Measurements from ENCODE around the gene CSF2.

Gene CSF2

DNA sequence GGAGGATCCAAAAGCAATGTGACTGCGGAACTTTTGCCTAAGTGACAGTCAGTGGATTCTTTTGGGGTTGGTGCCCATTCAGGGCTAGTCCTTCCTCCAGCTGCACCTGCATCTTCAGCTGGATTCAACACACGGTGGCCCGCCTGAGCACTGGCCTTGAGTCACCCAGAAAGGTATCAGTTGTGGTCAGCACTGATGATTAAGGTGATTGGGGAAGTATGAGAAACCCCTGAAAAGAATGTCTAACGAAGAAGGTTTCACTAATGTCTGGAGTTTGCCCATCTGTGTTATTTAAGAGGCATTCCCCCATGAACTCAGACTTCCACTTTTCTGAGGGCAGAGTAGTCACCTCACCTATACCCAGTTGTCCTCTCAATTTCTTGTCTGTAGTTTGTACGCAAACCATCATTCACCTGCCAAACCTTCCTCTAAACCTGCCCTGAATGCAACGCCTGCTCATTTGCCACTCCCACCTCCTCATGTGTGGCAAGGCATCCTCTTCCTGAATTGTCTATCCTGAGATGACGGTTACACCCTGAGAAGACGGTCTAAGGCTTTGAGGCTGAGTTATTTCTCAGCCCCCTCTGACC, 27.2 kb downstream of the CSF2 start:
- no peak overlapping the region for H3K4ac ChIP-seq (ENCODE audit: low read depth, low read length)
- H3K4me1 ChIP-seq (ENCODE audit: control insufficient read depth, low read depth, low read length) = no peaks in the 10 kb centered on the region
- H2BK15ac ChIP-seq (replicated peaks; ENCODE audit: low read depth) = no peak overlapping the region
- H3K56ac ChIP-seq (ENCODE audit: low read length) = no peak overlapping the region
- no peak overlapping the region for H3K9ac ChIP-seq (ENCODE audit: low read length)
- H3K36me3 ChIP-seq (ENCODE audit: control insufficient read depth, insufficient read depth, low read length) = no peaks in the 10 kb centered on the region
- WGBS (ENCODE audit: extremely low coverage, insufficient coverage, low lambda C conversion rate) = no CpG with 5 or more reads among the region's 8 CpGs
- H2AK5ac ChIP-seq (ENCODE audit: low read length) = no peak overlapping the region
- no peak overlapping the region for H2BK5ac ChIP-seq (ENCODE audit: low read length)
- H4K8ac ChIP-seq (ENCODE audit: low read depth, low read length) = no peak overlapping the region
- no peak overlapping the region for H3K23ac ChIP-seq (ENCODE audit: low read length)
- no peaks in the 10 kb centered on the region for H3K79me1 ChIP-seq (ENCODE audit: low read length)
- H2BK120ac ChIP-seq (ENCODE audit: low read depth, low read length) = no peak overlapping the region
- no peak overlapping the region for H3K27ac ChIP-seq (ENCODE audit: low read depth, low read length)
- H3K4me2 ChIP-seq (ENCODE audit: low read length) = no peak overlapping the region
- H4K5ac ChIP-seq (ENCODE audit: low read length) = no peak overlapping the region
- H3K79me2 ChIP-seq (ENCODE audit: control insufficient read depth, insufficient read depth, low read length) = no peaks in the 10 kb centered on the region
- H3K4me3 ChIP-seq (ENCODE audit: low read length) = no peak overlapping the region
- H3K18ac ChIP-seq (ENCODE audit: low read length) = no peak overlapping the region
- no peaks in the 10 kb centered on the region for H3K27me3 ChIP-seq (ENCODE audit: insufficient read depth, low read length, poor library complexity)
- DNase-seq = no peak

DNA sequence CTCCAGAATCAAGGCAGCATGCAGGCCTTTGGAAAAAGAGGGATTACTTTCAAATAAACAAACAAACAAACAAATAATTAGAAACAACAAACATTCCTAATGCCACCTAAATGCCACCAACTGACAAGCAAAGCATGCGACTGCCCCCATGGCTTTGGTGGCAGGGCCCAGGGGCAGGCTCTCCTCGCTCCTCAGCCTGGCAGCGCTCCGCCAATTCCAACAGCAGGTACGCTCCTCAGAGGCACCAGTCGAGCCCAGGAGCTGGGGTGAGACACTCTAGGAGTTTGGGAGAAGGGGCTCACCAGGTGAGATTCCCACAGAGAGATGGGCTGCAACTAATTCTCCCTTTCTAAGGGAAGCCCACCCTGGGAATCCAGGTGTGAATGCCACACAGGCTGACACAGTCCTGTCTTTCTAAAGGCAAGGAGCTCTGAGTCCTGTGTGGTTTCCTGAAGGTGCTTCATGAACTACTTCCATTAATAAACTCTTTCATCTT, 27.8 kb downstream of the CSF2 start:
- Histone ChIP-seq H3K4me1 (ENCODE audit: control insufficient read depth, low read depth, low read length) (no peaks in the 10 kb centered on the region), H3K27me3 (ENCODE audit: insufficient read depth, low read length, poor library complexity) (no peaks in the 10 kb centered on the region), H3K23ac (ENCODE audit: low read length) (no peak overlapping the region), H4K8ac (ENCODE audit: low read depth, low read length) (no peak overlapping the region), H4K5ac (ENCODE audit: low read length) (no peak overlapping the region), H3K9ac (ENCODE audit: low read length) (no peak overlapping the region), H2BK15ac (replicated peaks; ENCODE audit: low read depth) (no peak overlapping the region), H2BK120ac (ENCODE audit: low read depth, low read length) (no peak overlapping the region), H3K18ac (ENCODE audit: low read length) (no peak overlapping the region), H3K36me3 (ENCODE audit: control insufficient read depth, insufficient read depth, low read length) (no peaks in the 10 kb centered on the region), H3K4ac (ENCODE audit: low read depth, low read length) (no peak overlapping the region), H3K79me1 (ENCODE audit: low read length) (no peaks in the 10 kb centered on the region), H3K4me2 (ENCODE audit: low read length) (no peak overlapping the region), H3K4me3 (ENCODE audit: low read length) (no peak overlapping the region), H2AK5ac (ENCODE audit: low read length) (no peak overlapping the region), H3K56ac (ENCODE audit: low read length) (no peak overlapping the region), H3K27ac (ENCODE audit: low read depth, low read length) (no peak overlapping the region), H2BK5ac (ENCODE audit: low read length) (no peak overlapping the region), H3K79me2 (ENCODE audit: control insufficient read depth, insufficient read depth, low read length) (no peaks in the 10 kb centered on the region)
- WGBS (ENCODE audit: extremely low coverage, insufficient coverage, low lambda C conversion rate) = no CpG with 5 or more reads among the region's 6 CpGs
- no peak for DNase-seq

DNA sequence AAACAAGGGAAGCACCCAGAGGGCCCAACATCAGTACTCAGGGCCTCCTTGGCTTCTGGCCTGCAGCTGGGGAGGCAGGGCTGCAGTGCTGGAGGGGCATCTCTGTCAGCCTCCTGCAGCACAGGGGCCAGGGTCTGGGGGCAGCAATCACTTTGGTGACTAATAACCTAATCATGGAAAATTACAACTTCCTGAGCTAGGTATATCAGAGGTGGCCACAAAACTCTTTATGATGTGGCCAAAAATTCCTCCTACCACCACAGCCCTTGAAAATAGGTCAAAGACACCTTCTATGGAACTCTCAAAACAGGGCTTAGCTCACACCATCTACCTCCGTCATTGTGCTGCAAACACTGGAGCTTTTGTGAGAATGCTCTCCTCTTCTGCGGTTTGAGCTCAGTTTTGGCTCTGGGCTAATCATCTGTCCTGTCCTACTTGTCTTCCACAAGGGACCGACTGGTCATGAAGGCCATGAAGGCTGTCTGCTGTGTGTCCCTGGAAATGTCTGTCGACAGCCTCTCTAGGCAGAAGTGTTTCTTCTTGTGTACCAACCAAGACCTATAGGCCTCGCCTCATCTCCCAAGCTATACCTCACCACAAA, 28.6 kb downstream of the CSF2 start:
- H3K4ac ChIP-seq (ENCODE audit: low read depth, low read length) = no peak overlapping the region
- no CpG with 5 or more reads among the region's 5 CpGs for WGBS (ENCODE audit: extremely low coverage, insufficient coverage, low lambda C conversion rate)
- H3K18ac ChIP-seq (ENCODE audit: low read length) = no peak overlapping the region

DNA sequence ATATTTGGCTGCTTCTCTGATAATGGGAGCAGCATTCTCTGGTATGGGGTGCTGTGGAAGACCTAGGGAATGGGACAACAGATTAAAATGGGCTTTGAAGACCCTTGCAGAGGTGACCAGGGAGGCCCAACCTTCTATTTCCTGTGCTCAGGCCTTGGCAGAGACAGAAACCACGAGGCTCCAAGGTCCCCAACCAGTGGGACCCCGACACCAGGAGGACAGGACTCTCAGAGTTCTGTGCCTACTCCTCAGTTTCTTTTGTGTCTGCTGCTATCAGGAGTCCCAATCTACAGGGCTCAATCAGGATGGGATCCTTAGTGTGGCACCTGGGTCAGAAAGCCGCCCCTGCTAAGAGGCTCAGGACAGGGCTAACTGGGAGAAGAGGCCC, 29.3 kb downstream of the CSF2 start:
- no peaks in the 10 kb centered on the region for H3K36me3 ChIP-seq (ENCODE audit: control insufficient read depth, insufficient read depth, low read length)
- no peak overlapping the region for H3K9ac ChIP-seq (ENCODE audit: low read length)
- no peak overlapping the region for H4K8ac ChIP-seq (ENCODE audit: low read depth, low read length)
- no CpG with 5 or more reads among the region's 3 CpGs for WGBS (ENCODE audit: extremely low coverage, insufficient coverage, low lambda C conversion rate)
- H3K27ac ChIP-seq (ENCODE audit: low read depth, low read length) = no peak overlapping the region
- no peaks in the 10 kb centered on the region for H3K79me1 ChIP-seq (ENCODE audit: low read length)
- no peak overlapping the region for H3K4ac ChIP-seq (ENCODE audit: low read depth, low read length)
- H4K5ac ChIP-seq (ENCODE audit: low read length) = no peak overlapping the region
- H3K4me1 ChIP-seq (ENCODE audit: control insufficient read depth, low read depth, low read length) = no peaks in the 10 kb centered on the region
- no peak overlapping the region for H2BK15ac ChIP-seq (replicated peaks; ENCODE audit: low read depth)
- no peaks in the 10 kb centered on the region for H3K79me2 ChIP-seq (ENCODE audit: control insufficient read depth, insufficient read depth, low read length)
- no peak overlapping the region for H3K23ac ChIP-seq (ENCODE audit: low read length)
- H3K56ac ChIP-seq (ENCODE audit: low read length) = no peak overlapping the region
- H3K18ac ChIP-seq (ENCODE audit: low read length) = no peak overlapping the region
- H3K4me3 ChIP-seq (ENCODE audit: low read length) = no peak overlapping the region
- H2AK5ac ChIP-seq (ENCODE audit: low read length) = no peak overlapping the region
- H3K4me2 ChIP-seq (ENCODE audit: low read length) = no peak overlapping the region
- H2BK120ac ChIP-seq (ENCODE audit: low read depth, low read length) = no peak overlapping the region
- no peaks in the 10 kb centered on the region for H3K27me3 ChIP-seq (ENCODE audit: insufficient read depth, low read length, poor library complexity)
- H2BK5ac ChIP-seq (ENCODE audit: low read length) = no peak overlapping the region
- no peak for DNase-seq

More for the DNA sequence above, 28.6 kb downstream of the CSF2 start:
- no peaks in the 10 kb centered on the region for H3K79me2 ChIP-seq (ENCODE audit: control insufficient read depth, insufficient read depth, low read length)
- H3K23ac ChIP-seq (ENCODE audit: low read length) = no peak overlapping the region
- no peak overlapping the region for H2AK5ac ChIP-seq (ENCODE audit: low read length)
- H4K8ac ChIP-seq (ENCODE audit: low read depth, low read length) = no peak overlapping the region
- no peak overlapping the region for H3K9ac ChIP-seq (ENCODE audit: low read length)
- no peak overlapping the region for H4K5ac ChIP-seq (ENCODE audit: low read length)
- no peak for DNase-seq
- no peaks in the 10 kb centered on the region for H3K79me1 ChIP-seq (ENCODE audit: low read length)
- no peaks in the 10 kb centered on the region for H3K36me3 ChIP-seq (ENCODE audit: control insufficient read depth, insufficient read depth, low read length)
- H2BK120ac ChIP-seq (ENCODE audit: low read depth, low read length) = no peak overlapping the region
- H3K4me3 ChIP-seq (ENCODE audit: low read length) = no peak overlapping the region
- no peak overlapping the region for H3K4me2 ChIP-seq (ENCODE audit: low read length)
- no peak overlapping the region for H3K27ac ChIP-seq (ENCODE audit: low read depth, low read length)
- H3K56ac ChIP-seq (ENCODE audit: low read length) = no peak overlapping the region
- no peak overlapping the region for H2BK5ac ChIP-seq (ENCODE audit: low read length)
- H3K4me1 ChIP-seq (ENCODE audit: control insufficient read depth, low read depth, low read length) = no peaks in the 10 kb centered on the region
- no peaks in the 10 kb centered on the region for H3K27me3 ChIP-seq (ENCODE audit: insufficient read depth, low read length, poor library complexity)
- no peak overlapping the region for H2BK15ac ChIP-seq (replicated peaks; ENCODE audit: low read depth)

DNA sequence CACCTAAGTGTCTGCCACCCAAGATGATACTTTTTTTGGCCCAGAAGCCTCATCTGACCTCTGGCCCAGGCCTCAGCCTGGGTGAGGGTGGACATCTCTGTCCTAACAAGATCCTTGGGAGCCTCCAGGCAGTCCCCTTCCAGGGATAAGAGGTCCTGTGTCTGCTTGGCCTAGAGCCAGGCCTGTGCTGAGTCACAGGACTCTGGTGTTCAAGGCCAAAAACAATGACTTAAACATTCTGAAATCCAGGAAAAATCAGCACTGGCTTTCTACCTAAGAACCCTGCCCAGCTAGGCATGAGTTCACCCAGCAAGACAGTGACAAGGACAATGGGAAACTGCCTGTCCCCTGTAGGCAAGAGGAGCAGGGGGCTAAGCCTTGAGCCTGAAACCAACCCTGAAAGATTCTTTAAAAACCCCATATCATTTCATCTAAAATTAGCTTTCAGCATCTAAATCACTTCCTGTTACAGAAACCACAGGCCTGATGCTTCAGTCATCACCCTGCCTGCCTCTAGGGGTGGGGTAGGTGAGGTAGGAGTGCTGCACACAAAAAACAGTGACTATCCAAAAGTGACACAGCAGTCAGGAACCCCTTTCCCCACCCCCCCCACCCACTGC, 29.9 kb downstream of the CSF2 start:
- no peak overlapping the region for H2AK5ac ChIP-seq (ENCODE audit: low read length)
- H3K18ac ChIP-seq (ENCODE audit: low read length) = no peak overlapping the region
- H3K79me2 ChIP-seq (ENCODE audit: control insufficient read depth, insufficient read depth, low read length) = no peaks in the 10 kb centered on the region
- no peak overlapping the region for H3K56ac ChIP-seq (ENCODE audit: low read length)
- no peak overlapping the region for H2BK15ac ChIP-seq (replicated peaks; ENCODE audit: low read depth)
- H3K4me2 ChIP-seq (ENCODE audit: low read length) = no peak overlapping the region
- H4K5ac ChIP-seq (ENCODE audit: low read length) = no peak overlapping the region
- H4K8ac ChIP-seq (ENCODE audit: low read depth, low read length) = no peak overlapping the region
- no peak overlapping the region for H3K27ac ChIP-seq (ENCODE audit: low read depth, low read length)
- no peak overlapping the region for H3K4me3 ChIP-seq (ENCODE audit: low read length)
- H2BK5ac ChIP-seq (ENCODE audit: low read length) = no peak overlapping the region
- H3K23ac ChIP-seq (ENCODE audit: low read length) = no peak overlapping the region
- H3K4me1 ChIP-seq (ENCODE audit: control insufficient read depth, low read depth, low read length) = no peaks in the 10 kb centered on the region
- no peak overlapping the region for H3K4ac ChIP-seq (ENCODE audit: low read depth, low read length)
- no peak overlapping the region for H2BK120ac ChIP-seq (ENCODE audit: low read depth, low read length)
- H3K79me1 ChIP-seq (ENCODE audit: low read length) = no peaks in the 10 kb centered on the region
- no peaks in the 10 kb centered on the region for H3K36me3 ChIP-seq (ENCODE audit: control insufficient read depth, insufficient read depth, low read length)
- H3K9ac ChIP-seq (ENCODE audit: low read length) = no peak overlapping the region
- DNase-seq = no peak
- no peaks in the 10 kb centered on the region for H3K27me3 ChIP-seq (ENCODE audit: insufficient read depth, low read length, poor library complexity)

Data from mesendoderm (in vitro differentiated cells).